Peyer's patch (tissue), 4 donors: ENCODE measurements around the gene TSPAN33.
"Not testable (repeated sequence)": the region's sequence is repeated elsewhere in the genome, so short reads cannot be mapped to it uniquely, and the experiment has no call there.

Experiments
- POLR2A ChIP-seq, 2 donors: fragments of 450-650 bp; IDR thresholded peaks; one replicate each; pipeline ENCODE4 v1.5.1; 2017; ENCODE audit warnings: antibody characterized with exemption in 2 of 2, mild to moderate bottlenecking in 2 of 2, moderate library complexity in 2 of 2
- TF ChIP-seq, protein P1 (sequence below), 6 experiments: fragments of 450-650 bp in 4 of 6; fragments of 200-600 bp in 2 of 6; sonication (generic) in 1 of 6; IDR thresholded peaks; one replicate each; pipeline ENCODE4 v1.5.1; 2017 to 2019; ENCODE audit warnings: antibody characterized with exemption in 6 of 6, mild to moderate bottlenecking in 3 of 6, moderate library complexity in 1 of 6

DNA sequence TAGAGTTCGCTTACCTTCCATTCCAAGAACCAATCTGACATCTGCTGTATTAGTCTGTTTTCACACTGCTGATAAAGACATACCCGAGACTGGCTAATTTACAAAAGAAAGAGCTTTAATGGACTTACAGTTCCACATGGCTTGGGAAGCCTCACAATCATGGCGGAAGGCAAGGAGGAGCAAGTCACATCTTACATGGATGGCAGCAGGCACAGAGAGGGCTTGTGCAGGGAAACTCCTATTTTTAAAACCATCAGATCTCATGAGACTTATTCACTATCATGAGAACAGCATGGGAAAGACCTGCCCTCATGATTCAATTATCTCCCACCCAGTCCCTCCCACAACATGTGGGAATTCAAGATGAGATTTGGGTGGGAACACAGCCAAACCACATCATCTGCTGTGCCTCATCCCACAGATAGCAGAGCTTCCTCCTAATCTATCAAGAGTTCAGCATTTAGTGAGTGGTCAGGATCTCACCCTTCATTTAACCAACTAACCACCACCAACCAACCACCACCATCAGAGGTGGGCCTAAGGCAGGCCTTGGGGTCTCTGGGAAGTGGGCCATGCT is 22.9 kb upstream of the TSPAN33 start:
- TF ChIP-seq POLR2A (IDR thresholded peaks at IDR 0.05) = not testable (repeated sequence)
- TF ChIP-seq, protein P1, sequence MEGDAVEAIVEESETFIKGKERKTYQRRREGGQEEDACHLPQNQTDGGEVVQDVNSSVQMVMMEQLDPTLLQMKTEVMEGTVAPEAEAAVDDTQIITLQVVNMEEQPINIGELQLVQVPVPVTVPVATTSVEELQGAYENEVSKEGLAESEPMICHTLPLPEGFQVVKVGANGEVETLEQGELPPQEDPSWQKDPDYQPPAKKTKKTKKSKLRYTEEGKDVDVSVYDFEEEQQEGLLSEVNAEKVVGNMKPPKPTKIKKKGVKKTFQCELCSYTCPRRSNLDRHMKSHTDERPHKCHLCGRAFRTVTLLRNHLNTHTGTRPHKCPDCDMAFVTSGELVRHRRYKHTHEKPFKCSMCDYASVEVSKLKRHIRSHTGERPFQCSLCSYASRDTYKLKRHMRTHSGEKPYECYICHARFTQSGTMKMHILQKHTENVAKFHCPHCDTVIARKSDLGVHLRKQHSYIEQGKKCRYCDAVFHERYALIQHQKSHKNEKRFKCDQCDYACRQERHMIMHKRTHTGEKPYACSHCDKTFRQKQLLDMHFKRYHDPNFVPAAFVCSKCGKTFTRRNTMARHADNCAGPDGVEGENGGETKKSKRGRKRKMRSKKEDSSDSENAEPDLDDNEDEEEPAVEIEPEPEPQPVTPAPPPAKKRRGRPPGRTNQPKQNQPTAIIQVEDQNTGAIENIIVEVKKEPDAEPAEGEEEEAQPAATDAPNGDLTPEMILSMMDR (IDR thresholded peaks at IDR 0.05) = not testable (repeated sequence)
